ENCODE results near the gene AKAP7. TPM values are rescaled to one million over a fixed set of nuclear protein-coding genes. Genes with fewer than 3 reads are reported as not detected.

The AKAP7 gene
- total RNA-seq, 1 donor from 2014 or later = 3.4 TPM

DNA sequence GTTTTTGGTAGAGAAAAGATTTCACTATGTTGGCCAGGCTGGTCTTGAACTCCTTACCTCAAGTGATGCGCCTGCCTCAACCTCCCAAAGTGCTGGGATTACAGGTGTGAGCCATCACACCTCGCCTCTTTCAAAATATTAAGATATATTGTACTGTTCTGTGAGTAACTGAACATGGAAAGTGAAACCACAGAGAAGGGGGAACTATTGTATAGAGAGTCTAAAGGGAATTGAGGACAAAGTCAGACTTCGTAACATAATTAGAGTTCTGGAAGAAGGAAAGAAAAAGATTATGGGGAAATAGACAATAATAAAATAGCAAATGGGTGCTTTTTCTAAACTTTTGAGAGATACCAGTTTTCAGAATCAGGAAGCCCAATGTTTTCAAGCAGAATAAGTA, 17.4 kb upstream of the AKAP7 start:
- peaks cover 1% of the 10 kb centered on the region for H3K4me1 Mint-ChIP-seq (ENCODE audit: low read depth)
- no peak overlapping the region for H3K27ac Mint-ChIP-seq
- no peak overlapping the region for H3K4me3 Mint-ChIP-seq (ENCODE audit: low read depth)
- no peaks in the 10 kb centered on the region for H3K36me3 Mint-ChIP-seq (ENCODE audit: low read depth)
- intact Hi-C loops (cut with micrococcal nuclease) = no loop called here
- peaks cover 6% of the 10 kb centered on the region for H3K27me3 Mint-ChIP-seq (ENCODE audit: low read depth)
- no peak for DNase-seq (ENCODE audit: low spot score)
- H3K9me3 Mint-ChIP-seq = no peaks in the 10 kb centered on the region

GRCh38 chr6:131122007-131122406, 13.3 kb upstream of the AKAP7 start:
- intact Hi-C loops (cut with micrococcal nuclease) = no loop called here
- no peak overlapping the region for H3K4me3 Mint-ChIP-seq (ENCODE audit: low read depth)
- DNase-seq (ENCODE audit: low spot score) = no peak
- H3K27ac Mint-ChIP-seq = no peak overlapping the region
- H3K27me3 Mint-ChIP-seq (ENCODE audit: low read depth) = peaks cover 21% of the 10 kb centered on the region
- H3K4me1 Mint-ChIP-seq (ENCODE audit: low read depth) = no peaks in the 10 kb centered on the region
- no peaks in the 10 kb centered on the region for H3K9me3 Mint-ChIP-seq
- H3K36me3 Mint-ChIP-seq (ENCODE audit: low read depth) = no peaks in the 10 kb centered on the region

DNA sequence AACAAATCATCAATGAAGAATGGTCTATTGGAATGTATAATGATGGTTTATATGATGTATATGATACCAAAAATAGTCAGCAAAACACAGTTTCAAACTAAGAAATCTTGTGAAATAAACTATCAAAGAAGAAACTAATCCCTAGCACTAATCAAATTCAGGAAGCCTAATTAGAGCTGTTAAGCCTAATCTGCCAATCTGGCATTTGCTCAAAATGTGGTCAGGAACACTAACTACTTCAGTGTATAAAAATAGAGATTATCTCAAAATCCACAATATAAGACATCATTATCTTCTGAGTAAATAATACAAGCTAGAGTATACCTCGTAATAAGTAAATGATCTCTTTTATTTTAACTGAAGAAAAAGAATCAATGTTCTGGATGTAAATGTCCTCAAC, 12.8 kb upstream of the AKAP7 start:
- peaks cover 23% of the 10 kb centered on the region for H3K27me3 Mint-ChIP-seq (ENCODE audit: low read depth)
- DNase-seq (ENCODE audit: low spot score) = no peak
- H3K27ac Mint-ChIP-seq = no peak overlapping the region
- no peaks in the 10 kb centered on the region for H3K4me1 Mint-ChIP-seq (ENCODE audit: low read depth)
- no peaks in the 10 kb centered on the region for H3K9me3 Mint-ChIP-seq
- no peaks in the 10 kb centered on the region for H3K36me3 Mint-ChIP-seq (ENCODE audit: low read depth)
- no peak overlapping the region for H3K4me3 Mint-ChIP-seq (ENCODE audit: low read depth)
- intact Hi-C loops (cut with micrococcal nuclease) = no loop called here

DNA sequence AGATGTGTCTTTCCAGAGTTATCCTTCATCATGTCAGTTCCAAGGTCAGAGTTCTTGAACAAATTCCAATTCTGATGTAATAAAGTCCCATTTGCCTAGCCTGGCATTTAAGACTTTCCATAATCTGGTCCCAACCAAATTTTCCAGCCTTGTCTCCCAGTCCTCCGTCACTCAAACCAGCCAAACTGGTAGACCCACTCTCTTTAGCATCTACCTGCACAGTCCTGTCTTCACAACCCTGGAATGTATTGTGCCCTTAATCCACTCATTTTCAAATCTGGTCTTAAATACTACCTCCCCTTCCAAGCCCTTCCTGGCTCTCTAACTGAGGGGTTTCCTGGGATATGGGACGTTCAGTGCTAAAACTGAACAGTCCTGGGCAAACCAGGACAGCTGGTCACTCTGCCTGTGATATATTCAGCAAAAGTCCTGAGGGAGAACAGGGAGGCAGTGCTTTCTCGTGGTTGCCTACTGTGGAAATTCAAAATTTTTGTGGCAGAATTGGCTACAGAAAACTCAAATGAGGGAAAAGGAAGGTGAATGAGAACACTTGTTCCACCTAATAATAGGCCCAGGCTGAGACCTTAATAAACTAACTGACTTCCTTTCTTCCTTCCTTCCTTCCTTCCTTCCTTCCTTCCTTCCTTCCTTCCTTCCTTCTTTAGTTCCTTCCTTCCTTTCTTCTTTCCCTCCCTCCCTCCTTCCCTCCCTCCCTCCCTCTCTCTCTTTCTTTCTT, 10.8 kb upstream of the AKAP7 start:
- Mint-ChIP-seq H3K36me3 (ENCODE audit: low read depth) (no peaks in the 10 kb centered on the region), H3K4me1 (ENCODE audit: low read depth) (no peaks in the 10 kb centered on the region), H3K27me3 (ENCODE audit: low read depth) (peaks cover 24% of the 10 kb centered on the region), H3K27ac (no peak overlapping the region), H3K4me3 (ENCODE audit: low read depth) (no peak overlapping the region), H3K9me3 (no peaks in the 10 kb centered on the region)
- intact Hi-C loops (cut with micrococcal nuclease) = no loop called here
- no peak for DNase-seq (ENCODE audit: low spot score)

DNA sequence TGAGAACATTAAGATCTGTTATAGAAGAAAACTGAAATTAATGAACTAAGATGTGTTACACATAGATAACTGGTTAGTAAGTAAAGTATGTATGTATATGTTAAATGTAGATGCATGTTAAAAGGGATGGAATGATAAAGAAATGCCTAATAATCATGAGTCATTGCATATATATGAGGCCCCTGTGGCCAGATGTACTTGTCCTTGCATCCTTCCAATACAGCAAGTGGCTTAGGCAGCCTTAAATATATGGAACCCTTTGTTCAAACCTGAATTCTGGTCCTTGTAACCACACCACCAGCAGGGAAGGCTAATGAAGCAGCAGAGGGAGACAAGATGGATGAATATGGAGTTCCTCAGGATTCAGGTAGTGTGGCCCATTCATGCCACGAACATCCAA, 9.8 kb upstream of the AKAP7 start:
- Mint-ChIP-seq H3K4me3 (ENCODE audit: low read depth) (no peak overlapping the region), H3K9me3 (no peaks in the 10 kb centered on the region), H3K27me3 (ENCODE audit: low read depth) (peaks cover 27% of the 10 kb centered on the region), H3K4me1 (ENCODE audit: low read depth) (peaks cover 2% of the 10 kb centered on the region), H3K27ac (no peak overlapping the region), H3K36me3 (ENCODE audit: low read depth) (no peaks in the 10 kb centered on the region)
- intact Hi-C loops (cut with micrococcal nuclease) = no loop called here
- no peak for DNase-seq (ENCODE audit: low spot score)

- no peak overlapping the region for H3K4me3 Mint-ChIP-seq (ENCODE audit: low read depth)
- peaks cover 6% of the 10 kb centered on the region for H3K4me1 Mint-ChIP-seq (ENCODE audit: low read depth)
- H3K36me3 Mint-ChIP-seq (ENCODE audit: low read depth) = no peaks in the 10 kb centered on the region
- no peak for DNase-seq (ENCODE audit: low spot score)
- intact Hi-C loops (cut with micrococcal nuclease) = no loop called here
- H3K9me3 Mint-ChIP-seq = no peaks in the 10 kb centered on the region
- H3K27ac Mint-ChIP-seq = no peak overlapping the region
- H3K27me3 Mint-ChIP-seq (ENCODE audit: low read depth) = peaks cover 35% of the 10 kb centered on the region
These were observed 5.3 kb upstream of the AKAP7 start for GRCh38 chr6:131129689-131130553.

- H3K4me3 Mint-ChIP-seq (ENCODE audit: low read depth) = no peak overlapping the region
- H3K27ac Mint-ChIP-seq = no peak overlapping the region
- H3K4me1 Mint-ChIP-seq (ENCODE audit: low read depth) = peaks cover 8% of the 10 kb centered on the region
- intact Hi-C loops (cut with micrococcal nuclease) = no loop called here
- no peaks in the 10 kb centered on the region for H3K9me3 Mint-ChIP-seq
- H3K27me3 Mint-ChIP-seq (ENCODE audit: low read depth) = peaks cover 29% of the 10 kb centered on the region
- no peaks in the 10 kb centered on the region for H3K36me3 Mint-ChIP-seq (ENCODE audit: low read depth)
- no peak for DNase-seq (ENCODE audit: low spot score)
These were observed 4.7 kb upstream of the AKAP7 start for GRCh38 chr6:131130554-131130940.

DNA sequence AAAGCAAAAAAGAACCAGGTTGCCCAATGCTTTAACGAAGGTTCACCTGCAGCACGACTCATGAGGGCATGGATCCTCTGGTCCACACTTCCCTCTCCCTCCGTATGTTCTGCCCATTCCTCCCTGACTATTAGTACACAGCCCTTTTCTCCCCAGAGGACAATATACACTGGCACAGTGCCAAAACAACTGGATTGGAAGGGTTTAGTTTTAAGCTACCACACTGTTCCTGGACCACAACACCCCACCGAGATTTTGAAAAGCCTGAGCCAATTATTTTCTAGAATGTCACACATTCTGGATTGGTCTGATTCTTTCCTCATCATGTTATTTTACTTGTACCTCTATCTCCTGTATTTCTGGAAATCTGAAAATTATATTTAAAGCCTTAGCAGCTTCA, 2.9 kb upstream of the AKAP7 start:
- Mint-ChIP-seq H3K36me3 (ENCODE audit: low read depth) (peaks cover 5% of the 10 kb centered on the region), H3K4me3 (ENCODE audit: low read depth) (no peak overlapping the region), H3K9me3 (no peaks in the 10 kb centered on the region), H3K27ac (no peak overlapping the region), H3K4me1 (ENCODE audit: low read depth) (peaks cover 16% of the 10 kb centered on the region), H3K27me3 (ENCODE audit: low read depth) (peaks cover 32% of the 10 kb centered on the region)
- DNase-seq (ENCODE audit: low spot score) = no peak
- intact Hi-C loops (cut with micrococcal nuclease) = no loop called here

DNA sequence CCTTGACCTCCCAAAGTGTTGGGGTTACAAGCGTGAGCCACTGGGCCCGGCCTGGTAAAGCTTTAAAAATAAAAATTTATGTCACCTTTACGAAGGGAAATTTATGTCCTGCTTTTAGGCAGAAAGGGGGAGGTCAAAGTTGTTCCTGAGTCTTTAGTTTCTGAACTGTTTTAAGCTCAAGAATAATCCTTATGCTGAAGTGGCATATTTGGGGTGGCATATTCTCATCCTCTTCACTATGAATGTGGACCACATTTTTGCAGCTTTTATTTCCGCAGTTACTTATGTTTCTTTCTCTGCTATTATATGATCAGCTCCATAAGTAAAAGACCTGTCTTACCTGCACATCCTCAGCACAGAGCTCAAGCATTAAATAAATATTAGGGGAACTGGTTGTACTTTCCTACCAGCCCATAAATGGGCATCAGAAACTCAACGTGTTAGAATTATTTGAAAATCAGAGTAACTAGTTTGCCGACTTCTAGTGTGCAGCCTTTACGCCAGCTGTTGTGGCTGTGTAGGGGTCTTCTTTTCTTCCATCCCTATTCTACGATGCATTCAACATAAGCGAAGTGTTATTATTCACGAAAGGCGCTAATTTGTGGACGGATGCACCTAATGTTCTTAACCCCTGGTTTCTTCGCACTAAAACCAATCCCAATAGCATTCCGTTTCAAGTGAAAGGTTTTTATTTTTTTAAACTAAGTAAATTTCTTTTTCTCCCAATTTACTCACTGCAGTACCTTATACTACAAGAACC, 867 bp upstream of the AKAP7 start:
- DNase-seq (ENCODE audit: low spot score) = no peak
- H3K4me1 Mint-ChIP-seq (ENCODE audit: low read depth) = peaks cover 16% of the 10 kb centered on the region
- peaks cover 5% of the 10 kb centered on the region for H3K36me3 Mint-ChIP-seq (ENCODE audit: low read depth)
- H3K9me3 Mint-ChIP-seq = no peaks in the 10 kb centered on the region
- peaks cover 36% of the 10 kb centered on the region for H3K27me3 Mint-ChIP-seq (ENCODE audit: low read depth)
- intact Hi-C loops (cut with micrococcal nuclease) = no loop called here
- H3K27ac Mint-ChIP-seq = no peak overlapping the region
- H3K4me3 Mint-ChIP-seq (ENCODE audit: low read depth) = peak overlapping the region; percentile 77

GRCh38 chr6:131134980-131135243, 355 bp upstream of the AKAP7 start:
- Mint-ChIP-seq H3K36me3 (ENCODE audit: low read depth) (peaks cover 5% of the 10 kb centered on the region), H3K27me3 (ENCODE audit: low read depth) (peaks cover 32% of the 10 kb centered on the region), H3K4me1 (ENCODE audit: low read depth) (peaks cover 14% of the 10 kb centered on the region), H3K9me3 (no peaks in the 10 kb centered on the region), H3K4me3 (ENCODE audit: low read depth) (peak overlapping the region; percentile 77), H3K27ac (peak overlapping the region; percentile 66)
- no peak for DNase-seq (ENCODE audit: low spot score)
- intact Hi-C loops (cut with micrococcal nuclease) = loop anchor here (1.0 kb wide), 1 partner anchor 397 kb away; no protein-coding TSS in a partner anchor

DNA sequence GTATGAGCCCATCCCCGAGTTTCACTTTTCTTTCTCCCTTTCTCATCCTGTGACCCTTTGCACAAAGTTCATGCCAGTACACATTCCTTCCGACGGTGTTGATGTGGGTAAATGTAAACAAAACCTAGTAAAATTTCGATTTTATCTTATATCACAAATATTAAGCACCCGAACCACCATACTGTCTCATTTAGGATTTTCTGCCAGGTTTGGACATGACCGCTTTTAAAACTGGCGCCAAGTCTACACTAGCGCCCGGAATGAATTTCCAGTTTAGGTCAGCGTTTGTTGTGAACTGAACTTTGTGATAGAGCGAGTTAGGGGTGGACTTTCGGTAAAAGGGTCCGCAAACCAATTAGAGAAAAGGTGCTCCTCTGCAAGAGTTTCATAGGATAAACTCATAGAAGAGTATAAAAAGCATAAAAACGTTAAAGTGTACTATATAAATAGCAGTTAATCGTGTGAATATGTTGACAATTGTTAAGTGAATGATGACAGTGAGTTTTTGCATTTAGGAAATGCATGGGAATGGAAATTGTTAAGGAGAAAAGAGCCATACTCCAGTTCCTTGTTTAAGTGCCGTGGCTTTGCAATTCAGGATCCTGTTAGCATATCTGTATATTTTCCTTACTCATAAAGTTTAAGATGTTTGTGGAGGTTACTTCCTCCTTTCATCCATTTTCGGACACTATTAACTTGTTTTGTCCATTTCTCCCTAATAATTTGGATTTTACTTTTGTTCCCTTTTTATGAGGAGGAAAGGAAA, 937 bp downstream of the AKAP7 start:
- intact Hi-C loops (cut with micrococcal nuclease) = loop anchor here (2.0 kb wide), 1 partner anchor 73 kb away; the partner anchor contains the start of gene EPB41L2
- H3K4me1 Mint-ChIP-seq (ENCODE audit: low read depth) = peaks cover 14% of the 10 kb centered on the region

GRCh38 chr6:131139599-131139998, 4.3 kb downstream of the AKAP7 start:
- Mint-ChIP-seq H3K9me3 (no peaks in the 10 kb centered on the region), H3K4me1 (ENCODE audit: low read depth) (peaks cover 14% of the 10 kb centered on the region), H3K27me3 (ENCODE audit: low read depth) (peaks cover 14% of the 10 kb centered on the region), H3K4me3 (ENCODE audit: low read depth) (no peak overlapping the region), H3K36me3 (ENCODE audit: low read depth) (peaks cover 5% of the 10 kb centered on the region), H3K27ac (no peak overlapping the region)
- DNase-seq (ENCODE audit: low spot score) = no peak
- intact Hi-C loops (cut with micrococcal nuclease) = no loop called here

More for the DNA sequence above, 937 bp downstream of the AKAP7 start:
- Mint-ChIP-seq H3K36me3 (ENCODE audit: low read depth) (peaks cover 5% of the 10 kb centered on the region), H3K27me3 (ENCODE audit: low read depth) (peaks cover 32% of the 10 kb centered on the region), H3K4me3 (ENCODE audit: low read depth) (peak overlapping the region; percentile 93), H3K9me3 (no peaks in the 10 kb centered on the region), H3K27ac (peak overlapping the region; percentile 92)
- no peak for DNase-seq (ENCODE audit: low spot score)

Measured in activated T-helper 2 cell treated with anti-CD3 and anti-CD28 coated beads, Interferon-gamma antibody, Interleukin-2, Interleukin-4, amounts not matched to agents 10 μg/mL and 5 μg/mL and 100 μg/mL, durations not matched to agents 14 hours and 24 hours and 36 hours (primary cell).